Caki2 (cell line): ENCODE results near the gene RIOK1. TPM values are rescaled to one million over a fixed set of nuclear protein-coding genes. Genes with fewer than 3 reads are reported as not detected.
A peak's percentile ranks its signal among the peaks of the same experiment; 100 is the strongest.
"Not testable (repeated sequence)": the region's sequence is repeated elsewhere in the genome, so short reads cannot be mapped to it uniquely, and the experiment has no call there.

ENCODE experiments used
- DNase-seq: peaks from one replicate; pipeline ENCODE4 v3.0.0-alpha.2; 2015; ENCODE audit warnings: low read depth
- in situ Hi-C: cut with HindIII; loops from 2 replicates; pipeline ENCODE4 v1.10.0; 2016; ENCODE audit warnings: low sequenced_read_pairs, low pct_unique_long_range_greater_than_20kb, mixed read lengths
- total RNA-seq: library from RNA; depleted of rRNA; stranded (reverse); fragments of >200 nt; shearing (Covaris generic); gene quantifications from 2 replicates; pipeline ENCODE4 v1.2.3, GENCODE V29; 2014; ENCODE audit warnings: low replicate concordance; rRNA removed

Gene RIOK1
- total RNA-seq, 1 experiment from 2014 or later: 18.3 TPM

- DNase-seq, in situ Hi-C loops: not testable (repeated sequence)
Observed at GRCh38 chr6:7456302-7456701, 66.7 kb downstream of the RIOK1 start.

GRCh38 chr6:7461416-7461815, 71.8 kb downstream of the RIOK1 start:
- in situ Hi-C loops: no loop called here
- DNase-seq: no peak

- in situ Hi-C loops: no loop called here
- no peak for DNase-seq
Observed at GRCh38 chr6:7463785-7464184, 74.2 kb downstream of the RIOK1 start.

GRCh38 chr6:7467007-7467897, 77.6 kb downstream of the RIOK1 start:
- peak; percentile 34 for DNase-seq

More at GRCh38 chr6:7467007-7467897, 77.6 kb downstream of the RIOK1 start:
- in situ Hi-C loops: no loop called here

Other genes with a start within 250 kb of the RIOK1 start
- 121 and 146 TPM in 2 replicates for gene SSR1, start 76.6 kb upstream of the RIOK1 start, total RNA-seq
- gene CAGE1, start 66 bp upstream of the RIOK1 start, total RNA-seq: not detected in 2 replicates
- gene DSP, start 151.9 kb downstream of the RIOK1 start, total RNA-seq: 18.4 and 20.9 TPM in 2 replicates
- 2.8 and 8.6 TPM in 2 replicates for gene SNRNP48, start 200.4 kb downstream of the RIOK1 start, total RNA-seq